Hematopoietic multipotent progenitor cell treated with erythropoietin and hydrocortisone succinate and interleukin-3 and kit ligand, for 15 days (in vitro differentiated cells): ENCODE data around the gene ATP2A1.
"Not testable (repeated sequence)": the region's sequence is repeated elsewhere in the genome, so short reads cannot be mapped to it uniquely, and the experiment has no call there.

Experiments used
- DNase-seq: peaks from one replicate; pipeline ENCODE4 v3.0.0-alpha.2; 2015; ENCODE audit warnings: low spot score

The ATP2A1 gene

DNA sequence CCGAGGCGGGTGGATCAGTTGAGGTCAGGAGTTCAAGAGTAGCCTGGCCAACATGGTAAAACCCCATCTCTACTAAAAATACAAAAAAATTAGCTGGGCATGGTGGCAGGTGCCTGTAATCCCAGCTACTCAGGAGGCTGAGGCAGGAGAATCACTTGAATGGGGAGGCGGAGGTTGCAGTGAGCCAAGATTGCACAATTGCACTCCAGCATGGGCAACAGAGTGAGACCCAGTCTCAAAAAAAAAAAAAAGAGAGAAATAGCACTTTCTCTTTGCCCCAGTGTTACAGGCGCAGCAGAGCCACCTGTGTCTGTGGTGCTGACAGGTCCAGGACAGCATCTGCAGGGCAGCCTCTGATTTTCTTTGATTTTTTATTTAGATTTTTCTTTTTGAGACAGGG lies 3.3 kb downstream of the ATP2A1 start:
- DNase-seq = not testable (repeated sequence)

DNA sequence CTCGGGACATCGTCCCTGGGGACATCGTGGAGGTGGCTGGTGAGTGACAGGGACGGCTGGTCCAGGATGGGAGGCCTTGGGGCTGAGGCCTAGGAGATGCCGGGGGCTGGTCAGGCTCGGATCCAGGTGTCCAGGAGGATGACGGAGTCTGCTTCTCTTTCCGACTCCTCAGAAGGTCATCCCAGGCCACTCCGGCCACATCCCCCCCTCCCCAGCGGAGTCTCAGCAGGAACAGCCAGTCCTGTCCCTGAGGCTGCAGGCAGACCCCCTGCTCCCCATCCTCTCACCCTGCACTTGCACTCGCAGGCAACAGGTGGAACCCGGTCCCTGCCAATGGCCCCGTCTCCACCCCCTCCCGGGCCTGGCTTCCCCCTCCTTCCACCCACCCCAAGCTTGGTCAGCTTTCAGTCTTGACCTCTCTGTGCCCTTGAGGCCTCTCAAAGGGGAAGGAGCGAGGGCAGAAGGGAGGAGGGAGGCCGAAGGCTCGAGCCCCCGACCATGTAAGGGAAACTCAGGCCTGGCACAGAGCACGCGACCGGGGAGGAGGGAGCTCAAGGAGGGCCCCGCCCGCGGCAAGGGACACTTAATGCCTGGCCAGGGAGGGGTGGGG lies 4.4 kb downstream of the ATP2A1 start:
- no peak for DNase-seq

DNA sequence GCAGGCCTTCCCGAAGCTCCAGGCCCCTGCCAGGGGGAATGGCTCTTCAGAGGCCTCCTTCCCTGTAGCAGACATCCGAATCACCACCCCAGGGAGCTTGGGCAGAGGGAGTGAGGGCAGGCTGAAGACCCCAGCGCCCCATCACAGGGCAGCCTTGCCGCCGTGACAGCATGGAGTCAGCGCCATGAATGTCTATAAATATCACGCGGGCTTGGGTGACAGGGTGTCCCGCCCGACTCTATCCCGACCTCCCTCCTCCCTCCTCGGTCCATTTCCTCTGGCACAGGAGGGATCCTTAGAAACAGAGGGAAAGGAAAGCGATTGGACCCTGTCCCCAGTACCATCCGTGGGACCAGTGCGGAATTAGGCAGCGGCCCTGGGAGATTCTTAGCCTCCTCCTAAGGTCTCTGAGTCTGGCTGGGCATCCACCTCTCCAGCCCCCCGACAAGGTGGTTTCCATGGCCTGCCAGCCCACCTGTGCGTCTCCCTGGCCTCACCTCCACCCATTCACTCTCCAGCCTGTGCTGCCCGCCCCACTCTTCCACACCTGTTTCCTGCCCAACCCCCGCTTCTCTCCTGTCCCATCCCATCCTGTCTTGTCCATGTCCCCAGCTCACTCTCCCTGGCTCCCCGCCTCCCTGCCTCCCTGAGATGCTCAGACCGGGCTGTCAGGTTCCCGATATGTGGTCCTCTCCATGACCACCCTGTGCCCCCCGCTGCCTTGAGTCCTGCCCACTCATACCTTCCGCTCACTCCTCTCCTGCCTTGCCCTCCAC lies 5.1 kb downstream of the ATP2A1 start:
- no peak for DNase-seq

DNA sequence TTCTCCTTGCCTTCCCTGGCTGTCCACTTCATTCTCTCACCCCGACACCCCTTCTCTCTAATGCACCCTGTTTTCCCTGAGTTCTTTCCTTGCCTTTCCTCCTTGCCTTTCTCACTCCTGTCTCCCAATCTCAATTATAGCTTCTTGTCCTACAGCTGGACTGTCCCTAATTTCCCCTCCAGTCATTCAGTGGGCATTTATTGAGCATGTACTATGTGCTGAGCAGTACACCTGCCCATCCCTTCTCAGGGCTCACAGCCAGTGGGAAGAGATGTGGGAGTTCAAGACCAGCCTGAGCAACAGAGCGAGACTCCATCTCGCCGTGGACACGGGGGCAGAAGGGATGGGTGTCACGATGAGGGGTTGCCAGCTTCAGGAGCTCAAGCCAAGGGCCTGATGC lies 5.8 kb downstream of the ATP2A1 start:
- DNase-seq = no peak

DNA sequence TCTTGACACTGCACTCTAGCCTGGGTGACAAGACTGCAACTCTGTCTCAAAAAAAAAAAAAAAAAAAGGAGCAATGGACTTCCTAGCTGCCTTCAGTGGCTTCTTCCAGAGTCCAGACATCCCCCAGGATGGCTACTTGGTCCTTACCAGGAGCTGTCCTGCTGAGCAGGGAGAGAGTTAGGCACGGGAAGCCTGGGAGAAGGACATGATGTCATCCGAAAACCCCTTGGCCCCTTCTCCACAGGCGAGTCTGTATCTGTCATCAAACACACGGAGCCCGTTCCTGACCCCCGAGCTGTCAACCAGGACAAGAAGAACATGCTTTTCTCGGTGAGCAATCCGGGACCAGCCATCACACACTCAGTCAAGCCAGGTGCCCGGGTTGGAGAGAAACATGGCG lies 8.7 kb downstream of the ATP2A1 start:
- DNase-seq = no peak

DNA sequence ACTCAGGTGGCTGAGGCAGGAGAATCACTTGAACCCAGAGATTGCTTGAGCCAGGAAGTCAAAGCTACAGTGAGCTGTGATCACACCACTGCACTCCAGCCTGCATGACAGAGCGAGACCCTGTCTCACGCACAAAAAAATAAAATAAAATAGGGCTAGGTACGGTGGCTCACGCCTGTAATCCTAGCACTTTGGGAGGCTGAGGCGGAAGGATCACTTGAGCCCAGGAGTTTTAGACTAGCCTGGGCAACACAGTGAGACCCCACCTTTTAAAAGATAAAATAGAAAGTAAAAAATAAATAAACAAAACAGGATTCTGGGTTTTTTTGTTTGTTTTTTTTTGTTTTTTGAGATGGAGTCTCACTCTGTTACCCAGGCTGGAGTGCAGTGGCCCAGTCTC lies 12.1 kb downstream of the ATP2A1 start:
- not testable (repeated sequence) for DNase-seq

DNA sequence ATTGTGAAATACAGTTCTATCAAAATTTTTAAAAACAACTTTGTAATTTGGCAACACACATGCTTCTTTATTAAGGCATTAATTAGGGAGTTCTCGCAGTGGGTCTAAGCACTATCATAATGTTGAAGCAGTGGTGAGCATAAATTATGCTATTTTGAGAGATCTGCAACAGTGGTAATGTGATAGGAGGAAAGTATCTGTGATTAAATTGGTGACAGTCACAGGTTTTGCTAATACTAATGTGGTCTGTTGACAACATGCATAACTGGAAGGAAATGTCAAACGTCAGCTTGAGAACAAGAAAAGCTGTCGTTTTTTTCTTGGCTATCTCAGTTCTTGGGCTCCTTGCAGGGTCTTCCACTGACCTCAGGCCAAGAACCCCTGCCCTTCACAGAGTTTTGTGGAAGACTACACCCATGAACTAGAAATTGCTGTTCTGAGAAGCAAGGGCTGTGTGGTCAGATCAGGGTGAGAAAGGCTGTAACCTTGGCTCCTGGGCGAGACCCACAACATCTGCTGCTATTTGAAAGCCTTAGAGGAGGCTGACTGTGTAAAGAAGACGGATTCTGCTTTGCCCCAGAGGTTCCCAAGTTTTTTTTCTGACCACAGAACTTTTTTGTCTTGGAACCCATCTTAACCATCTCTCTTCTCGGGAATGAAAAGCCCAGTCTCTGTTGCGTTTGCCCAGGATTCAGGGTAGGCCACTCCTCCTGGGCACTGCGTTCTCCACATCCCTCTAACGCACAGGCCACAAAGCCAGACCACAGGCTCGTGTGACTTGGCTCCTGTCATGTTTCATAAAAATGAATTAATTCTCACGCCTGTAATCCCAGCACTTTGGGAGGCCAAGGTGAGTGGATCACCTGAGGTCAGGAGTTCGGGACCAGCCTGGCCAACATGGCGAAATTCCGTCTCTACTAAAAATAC lies 13.9 kb downstream of the ATP2A1 start:
- no peak for DNase-seq

DNA sequence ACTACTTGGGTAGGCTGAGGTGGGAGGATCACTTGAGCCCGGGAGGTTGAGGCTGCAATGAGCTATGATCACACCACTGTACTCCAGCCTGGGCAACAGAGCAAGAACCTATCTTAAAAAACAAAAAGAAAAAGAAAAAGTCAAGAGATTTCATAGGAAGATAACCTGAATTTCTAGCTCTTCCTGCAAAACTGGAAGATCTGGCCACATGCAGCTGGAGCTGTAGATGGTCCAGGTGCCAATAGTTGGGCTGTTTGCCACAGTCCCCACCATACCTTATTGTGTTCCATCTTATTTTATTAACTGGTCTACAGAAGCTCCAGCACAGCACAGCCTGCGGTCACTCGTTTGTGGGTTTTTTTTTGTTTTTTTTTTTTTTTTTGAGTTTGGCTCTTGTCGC lies 15.0 kb downstream of the ATP2A1 start:
- DNase-seq = no peak

DNA sequence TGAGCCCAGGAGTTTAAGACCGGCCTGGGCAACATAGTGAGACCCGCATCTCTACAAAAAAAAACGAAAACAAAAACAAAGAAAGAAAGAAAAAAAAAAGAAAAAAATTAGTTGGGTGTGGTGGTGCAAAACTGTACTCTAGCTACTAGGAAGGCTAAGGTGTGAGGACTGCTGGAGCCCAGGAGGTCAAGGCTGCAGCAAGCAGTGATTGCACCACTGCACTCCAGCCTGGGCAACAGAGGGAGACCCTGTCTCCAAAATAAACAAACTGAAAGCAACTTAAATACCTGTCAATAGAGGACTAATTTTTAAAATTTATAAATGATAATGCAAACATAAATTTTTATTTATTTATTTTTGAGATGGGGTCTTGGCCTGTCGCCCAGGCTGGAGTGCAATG lies 17.3 kb downstream of the ATP2A1 start:
- DNase-seq = no peak

DNA sequence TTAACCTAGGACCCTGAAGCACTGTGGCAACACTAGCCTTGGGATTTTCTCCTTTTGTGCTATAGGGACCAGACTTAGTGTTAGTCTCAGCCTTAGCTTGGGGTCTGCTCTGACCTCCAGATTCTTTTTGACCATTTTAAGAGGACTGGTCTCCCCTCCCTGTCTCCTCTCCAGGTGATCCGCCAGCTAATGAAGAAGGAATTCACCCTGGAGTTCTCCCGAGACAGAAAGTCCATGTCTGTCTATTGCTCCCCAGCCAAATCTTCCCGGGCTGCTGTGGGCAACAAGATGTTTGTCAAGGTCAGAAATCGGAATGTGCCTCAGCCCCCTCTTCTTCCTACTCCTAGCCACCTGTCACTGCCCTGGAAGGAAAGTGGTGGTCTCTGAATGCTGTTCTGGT lies 19.5 kb downstream of the ATP2A1 start:
- DNase-seq = no peak

DNA sequence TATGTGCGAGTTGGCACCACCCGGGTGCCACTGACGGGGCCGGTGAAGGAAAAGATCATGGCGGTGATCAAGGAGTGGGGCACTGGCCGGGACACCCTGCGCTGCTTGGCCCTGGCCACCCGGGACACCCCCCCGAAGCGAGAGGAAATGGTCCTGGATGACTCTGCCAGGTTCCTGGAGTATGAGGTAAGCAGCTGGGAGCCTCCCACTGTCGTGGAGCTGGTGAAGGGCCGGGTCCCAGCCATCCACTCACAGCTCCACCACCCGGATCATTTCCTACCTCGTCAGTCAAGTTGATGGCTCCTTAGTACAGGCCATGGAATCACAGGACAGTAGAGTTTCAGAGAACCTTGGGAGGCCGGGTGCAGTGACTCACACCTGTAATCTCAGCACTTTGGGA lies 20.0 kb downstream of the ATP2A1 start:
- no peak for DNase-seq

DNA sequence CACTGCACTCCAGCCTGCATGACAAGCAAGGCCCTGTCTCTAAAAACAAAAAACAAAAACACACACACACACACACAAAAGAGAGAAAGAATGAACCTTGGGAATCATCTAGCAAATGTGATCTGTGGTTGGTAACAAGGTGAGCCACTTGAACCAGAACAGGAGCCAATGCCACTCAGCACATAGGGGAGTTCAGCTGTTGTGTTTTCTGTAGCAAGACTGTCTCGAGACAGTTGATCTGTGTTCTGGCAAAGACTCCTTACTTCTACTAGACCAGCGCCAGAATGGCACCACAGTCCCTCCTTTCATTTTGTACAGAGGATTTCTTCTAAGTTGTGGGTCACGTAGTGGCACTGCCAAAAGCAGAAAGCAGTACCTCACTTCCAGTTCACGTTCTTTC lies 20.7 kb downstream of the ATP2A1 start:
- no peak for DNase-seq

DNA sequence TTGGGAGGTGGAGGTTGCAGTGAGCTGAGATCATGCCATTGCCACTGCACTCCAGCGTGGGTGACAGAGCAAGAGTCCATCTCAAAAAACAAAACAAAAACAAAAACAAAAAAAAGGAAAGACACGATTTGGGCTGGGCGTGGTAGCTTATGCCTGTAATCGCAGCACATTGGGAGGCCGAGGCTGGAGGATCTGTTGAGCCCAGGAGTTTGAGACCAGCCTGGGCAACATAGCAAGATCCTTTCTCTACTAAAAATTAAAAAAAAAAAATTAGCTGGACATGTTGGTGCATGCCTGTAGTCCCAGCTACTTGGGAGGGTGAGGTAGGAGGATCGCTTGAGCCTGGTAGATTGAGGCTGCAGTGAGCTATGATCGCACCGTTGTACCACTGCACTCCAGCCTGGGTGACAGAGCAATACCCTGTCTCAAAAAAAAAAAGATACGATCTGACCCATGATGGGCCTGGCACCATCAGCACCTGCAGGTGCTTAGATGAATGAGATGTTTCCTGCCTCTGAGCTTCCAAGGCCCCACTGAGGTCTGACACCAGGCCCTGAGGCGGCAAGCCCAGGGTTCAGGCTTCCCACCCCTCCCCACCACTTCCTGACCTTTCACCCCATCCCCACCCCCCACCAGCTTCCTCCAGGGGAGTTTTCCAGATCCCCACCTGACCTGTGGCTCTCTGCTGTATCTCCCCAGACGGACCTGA lies 21.7 kb downstream of the ATP2A1 start:
- DNase-seq = no peak

DNA sequence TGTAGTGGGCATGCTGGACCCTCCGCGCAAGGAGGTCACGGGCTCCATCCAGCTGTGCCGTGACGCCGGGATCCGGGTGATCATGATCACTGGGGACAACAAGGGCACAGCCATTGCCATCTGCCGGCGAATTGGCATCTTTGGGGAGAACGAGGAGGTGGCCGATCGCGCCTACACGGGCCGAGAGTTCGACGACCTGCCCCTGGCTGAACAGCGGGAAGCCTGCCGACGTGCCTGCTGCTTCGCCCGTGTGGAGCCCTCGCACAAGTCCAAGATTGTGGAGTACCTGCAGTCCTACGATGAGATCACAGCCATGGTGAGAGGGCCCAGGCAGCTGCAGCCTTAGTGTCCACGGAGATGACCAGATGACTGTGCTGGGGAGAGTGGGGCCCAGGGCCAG lies 22.3 kb downstream of the ATP2A1 start:
- no peak for DNase-seq

DNA sequence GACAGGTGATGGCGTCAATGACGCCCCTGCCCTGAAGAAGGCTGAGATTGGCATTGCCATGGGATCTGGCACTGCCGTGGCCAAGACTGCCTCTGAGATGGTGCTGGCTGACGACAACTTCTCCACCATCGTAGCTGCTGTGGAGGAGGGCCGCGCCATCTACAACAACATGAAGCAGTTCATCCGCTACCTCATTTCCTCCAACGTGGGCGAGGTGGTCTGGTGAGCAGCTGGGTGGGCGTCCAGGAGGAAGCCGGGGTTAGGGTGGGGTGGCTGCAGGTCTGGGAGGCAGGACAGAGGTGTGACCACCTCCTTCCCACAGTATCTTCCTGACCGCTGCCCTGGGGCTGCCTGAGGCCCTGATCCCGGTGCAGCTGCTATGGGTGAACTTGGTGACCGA lies 23.6 kb downstream of the ATP2A1 start:
- DNase-seq = no peak

DNA sequence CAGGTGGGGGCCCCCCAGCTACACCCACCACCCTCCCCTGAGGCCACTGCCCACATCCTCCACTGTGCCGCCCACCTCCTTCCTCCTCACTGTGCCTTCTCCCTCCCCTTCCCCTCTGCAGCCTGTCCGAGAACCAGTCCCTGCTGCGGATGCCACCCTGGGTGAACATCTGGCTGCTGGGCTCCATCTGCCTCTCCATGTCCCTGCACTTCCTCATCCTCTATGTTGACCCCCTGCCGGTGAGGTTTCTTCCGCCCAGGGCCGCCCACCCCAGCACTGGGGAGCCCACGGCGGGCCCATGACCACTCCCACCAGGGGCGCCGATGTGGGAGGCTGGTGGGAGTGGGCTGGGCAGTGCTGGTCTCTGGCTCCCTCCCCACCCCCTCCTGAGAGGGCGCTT lies 24.6 kb downstream of the ATP2A1 start:
- DNase-seq = no peak

DNA sequence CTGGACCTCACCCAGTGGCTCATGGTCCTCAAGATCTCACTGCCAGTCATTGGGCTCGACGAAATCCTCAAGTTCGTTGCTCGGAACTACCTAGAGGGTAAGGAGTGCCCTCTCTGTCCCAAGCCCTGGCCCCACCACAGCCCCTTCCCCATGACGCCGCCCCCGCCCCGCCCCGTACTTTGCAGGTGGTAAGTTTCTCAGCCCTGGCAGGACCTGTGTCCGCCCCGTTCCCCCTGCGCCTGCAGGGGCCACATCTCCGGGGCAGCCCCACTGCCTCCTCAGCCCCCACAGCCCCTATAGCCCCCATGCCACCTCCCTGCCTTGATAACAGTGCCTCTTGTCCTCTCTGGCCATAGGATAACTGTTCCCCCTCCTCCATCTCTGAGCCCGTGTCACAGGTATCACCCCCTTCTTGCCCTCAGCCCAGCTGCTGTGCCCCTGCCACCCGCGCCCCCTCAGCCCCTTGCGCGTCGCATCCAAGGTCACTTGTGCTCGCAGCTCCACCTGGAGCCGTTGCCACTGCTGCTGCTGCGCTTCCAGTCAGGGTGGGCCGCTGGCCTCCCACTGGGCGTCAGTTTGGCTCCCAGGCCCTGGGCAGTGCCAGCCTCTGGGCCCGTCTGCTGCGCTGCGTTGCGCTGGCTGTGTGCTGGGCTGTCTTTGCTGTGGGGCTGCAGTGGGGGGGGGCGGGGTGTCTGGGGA lies 25.2 kb downstream of the ATP2A1 start:
- DNase-seq = no peak

DNA sequence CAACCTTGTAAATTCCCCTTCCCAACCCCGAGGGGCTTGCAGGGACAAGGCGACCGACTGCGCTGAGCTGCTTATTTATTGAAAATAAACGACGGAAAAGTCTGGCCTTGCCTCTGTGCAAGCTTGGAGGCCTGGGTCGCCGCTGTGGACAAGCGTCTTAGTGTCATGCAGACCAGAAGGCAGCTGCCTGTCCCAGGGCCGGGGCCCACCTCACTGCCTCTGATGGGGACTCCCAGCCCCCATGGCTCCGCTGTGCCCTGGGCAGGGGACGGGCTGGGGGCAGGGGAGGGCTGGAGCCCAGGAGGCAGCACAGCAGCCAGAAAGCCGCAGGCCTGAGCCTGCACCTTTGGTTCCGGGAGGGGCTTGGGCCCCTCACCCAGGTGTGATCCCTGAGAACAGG lies 26.1 kb downstream of the ATP2A1 start:
- DNase-seq = no peak

DNA sequence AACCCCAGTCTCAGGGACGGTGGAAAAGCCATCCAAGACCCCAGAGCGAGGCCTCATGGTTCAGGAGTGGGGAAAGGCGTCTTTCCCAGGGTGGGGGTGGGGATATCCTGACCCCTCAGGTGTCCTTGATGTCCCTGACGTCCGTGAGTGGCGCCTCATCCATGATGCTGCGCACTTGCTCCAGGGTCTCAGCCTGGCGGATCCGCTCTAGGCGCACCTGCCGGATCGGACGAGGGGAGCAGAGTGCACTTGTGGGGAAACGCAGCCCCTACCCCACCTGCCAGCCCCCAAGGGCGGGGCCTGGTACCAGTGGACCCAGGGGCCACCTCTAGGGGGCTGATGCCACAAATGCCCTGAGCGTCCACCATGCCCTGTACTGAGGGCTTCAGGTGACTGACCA lies 26.5 kb downstream of the ATP2A1 start:
- DNase-seq = no peak

DNA sequence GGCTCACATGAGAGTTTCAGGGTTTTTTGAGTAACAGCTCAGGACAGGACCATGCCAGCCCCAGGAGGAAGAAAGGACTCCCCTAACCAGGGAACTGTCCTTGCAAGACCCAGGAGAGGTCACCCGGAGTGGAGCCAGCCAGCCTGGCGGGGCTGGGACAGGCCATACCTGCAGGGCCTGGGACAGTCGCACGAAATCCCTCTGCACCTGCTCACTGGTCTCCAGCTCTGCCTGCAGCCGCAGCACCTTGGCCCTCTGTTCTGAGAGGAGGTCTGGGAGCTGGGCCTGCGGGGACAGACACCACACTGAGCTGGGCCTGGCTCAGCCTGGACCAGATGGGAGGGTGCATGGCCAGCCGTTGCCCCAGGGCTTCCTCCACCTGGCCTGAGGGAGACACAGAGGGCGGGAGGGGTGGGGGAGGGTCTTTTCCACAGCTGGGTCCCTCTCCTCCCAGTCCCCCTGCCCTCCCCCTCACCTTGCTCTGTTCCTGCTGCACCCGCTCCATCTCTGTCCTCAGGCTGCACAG lies 27.0 kb downstream of the ATP2A1 start:
- no peak for DNase-seq

DNA sequence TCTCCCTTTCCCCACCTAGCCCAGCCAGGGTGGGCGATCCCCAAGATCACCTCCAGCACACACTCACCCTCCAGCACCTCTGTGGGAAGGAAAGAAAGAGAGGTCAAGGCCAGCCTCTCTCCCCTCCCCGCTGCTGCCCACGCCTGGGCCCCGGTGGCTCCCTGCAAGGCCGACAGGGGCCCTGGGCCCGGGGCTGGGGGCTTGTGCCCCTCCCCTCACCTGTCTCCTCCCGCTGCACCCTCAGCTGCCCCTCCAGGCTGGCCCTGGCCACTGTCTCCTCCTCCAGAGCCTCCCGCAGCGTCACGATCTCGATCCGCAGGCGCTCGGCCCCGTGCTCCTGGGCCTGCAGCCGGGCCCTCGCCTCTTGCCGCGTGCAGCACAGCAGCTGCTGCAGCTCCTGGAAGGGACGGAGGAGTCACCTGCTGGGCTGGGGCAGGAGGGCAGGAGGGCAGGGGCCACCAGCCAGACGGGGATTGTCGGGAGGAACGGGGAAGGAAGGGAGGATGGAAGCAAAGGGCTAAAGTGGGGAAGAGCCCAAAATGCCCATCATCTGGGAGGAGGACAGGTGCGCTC lies 27.6 kb downstream of the ATP2A1 start:
- no peak for DNase-seq
